Measurements from ENCODE around the gene PRKCH.
A peak's percentile ranks its signal among the peaks of the same experiment; 100 is the strongest.

The PRKCH gene

DNA sequence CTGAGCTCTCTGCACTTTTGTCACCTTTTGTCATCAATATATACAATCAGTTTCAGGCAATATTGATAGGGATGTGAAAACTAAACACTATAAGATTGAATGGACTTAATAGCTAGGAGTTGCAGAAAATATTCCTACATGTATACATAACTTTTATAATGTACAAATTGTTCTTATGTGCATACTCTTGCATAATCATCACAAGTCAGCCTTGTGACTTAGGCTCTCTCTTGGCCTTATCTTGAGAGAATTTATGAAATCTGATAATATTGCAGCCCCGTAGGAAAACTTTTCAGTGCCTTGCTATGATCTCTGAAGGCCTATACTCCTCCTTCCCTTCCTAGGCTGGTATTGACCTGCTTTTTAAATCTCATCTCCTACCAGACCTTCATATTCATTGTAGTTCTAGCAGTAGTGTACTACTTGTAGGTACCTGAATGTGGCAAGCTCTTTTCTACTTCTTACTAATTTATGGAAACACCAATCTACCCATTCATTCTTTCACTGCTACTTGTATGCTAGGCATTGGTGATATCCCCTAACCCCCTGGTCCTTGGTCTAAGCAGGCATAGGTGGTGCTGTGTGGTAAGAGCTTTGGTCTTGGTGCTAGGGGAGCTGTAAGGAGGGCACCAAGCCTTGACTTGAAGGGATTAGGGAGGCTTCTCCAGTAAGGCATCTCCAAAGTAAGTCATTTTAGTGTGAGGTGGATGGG, 100.0 kb downstream of the PRKCH start:
- H3K27ac Mint-ChIP-seq, result peak overlapping the region; percentile 9 to 21
- H3K4me1 Mint-ChIP-seq, result peaks cover 41% of the 10 kb centered on the region
- peak overlapping the region in 1 of 2 donors; percentile 20 for H3K4me3 Mint-ChIP-seq
- peaks cover 17 to 23% of the 10 kb centered on the region in 2 donors for H3K9me3 Mint-ChIP-seq
- ATAC-seq, result peak; percentile 63
- no peaks in the 10 kb centered on the region for H3K27me3 Mint-ChIP-seq
- no peak for DNase-seq

- Mint-ChIP-seq H3K27ac (peak overlapping the region in 1 of 2 donors; percentile 42), H3K4me3 (no peak overlapping the region), H3K4me1 (peaks cover 88% of the 10 kb centered on the region), H3K9me3 (peaks cover 17 to 23% of the 10 kb centered on the region in 2 donors), H3K27me3 (no peaks in the 10 kb centered on the region)
- ATAC-seq (no peak), DNase-seq (no peak)
Observed at GRCh38 chr14:61426048-61426447, 104.7 kb downstream of the PRKCH start.

- H3K4me3 Mint-ChIP-seq, result peak overlapping the region in 1 of 2 donors; percentile 39
- peaks cover 99% of the 10 kb centered on the region for H3K4me1 Mint-ChIP-seq
- ATAC-seq (peak; percentile 32), DNase-seq (no peak)
- peak overlapping the region in 1 of 2 donors; percentile 94 for H3K27ac Mint-ChIP-seq
- H3K9me3 Mint-ChIP-seq, result peaks cover 15 to 20% of the 10 kb centered on the region in 2 donors
- no peaks in the 10 kb centered on the region for H3K27me3 Mint-ChIP-seq
Observed at GRCh38 chr14:61428261-61428660, 106.9 kb downstream of the PRKCH start.

GRCh38 chr14:61429316-61429715, 107.9 kb downstream of the PRKCH start:
- no peaks in the 10 kb centered on the region for H3K27me3 Mint-ChIP-seq
- peaks cover 99% of the 10 kb centered on the region for H3K4me1 Mint-ChIP-seq
- H3K4me3 Mint-ChIP-seq, result no peak overlapping the region
- H3K9me3 Mint-ChIP-seq, result peaks cover 7 to 9% of the 10 kb centered on the region in 2 donors
- DNase-seq, result no peak
- H3K27ac Mint-ChIP-seq, result no peak overlapping the region
- no peak for ATAC-seq

- H3K9me3 Mint-ChIP-seq, result peaks cover 6 to 7% of the 10 kb centered on the region in 2 donors
- H3K4me3 Mint-ChIP-seq, result peak overlapping the region; percentile 6 to 26
- DNase-seq, result no peak
- H3K27ac Mint-ChIP-seq, result no peak overlapping the region
- H3K27me3 Mint-ChIP-seq, result no peaks in the 10 kb centered on the region
- peak; percentile 61 for ATAC-seq
- H3K4me1 Mint-ChIP-seq, result peaks cover 100% of the 10 kb centered on the region
Observed at GRCh38 chr14:61430066-61430757, 108.8 kb downstream of the PRKCH start.

GRCh38 chr14:61433169-61433568, 111.8 kb downstream of the PRKCH start:
- Mint-ChIP-seq H3K4me3 (peak overlapping the region; percentile 55 to 81), H3K27me3 (no peaks in the 10 kb centered on the region), H3K9me3 (no peaks in the 10 kb centered on the region), H3K4me1 (peaks cover 100% of the 10 kb centered on the region), H3K27ac (peak overlapping the region; percentile 95 to 99)
- no peak for DNase-seq
- no peak for ATAC-seq

- peaks cover 100% of the 10 kb centered on the region for H3K4me1 Mint-ChIP-seq
- no peaks in the 10 kb centered on the region for H3K9me3 Mint-ChIP-seq
- no peaks in the 10 kb centered on the region for H3K27me3 Mint-ChIP-seq
- peak overlapping the region; percentile 95 to 99 for H3K27ac Mint-ChIP-seq
- H3K4me3 Mint-ChIP-seq, result peak overlapping the region; percentile 62 to 77
- DNase-seq (no peak), ATAC-seq (peak; percentile 55)
Observed at GRCh38 chr14:61433828-61434227, 112.4 kb downstream of the PRKCH start.

- no peak for DNase-seq
- H3K4me1 Mint-ChIP-seq, result peaks cover 100% of the 10 kb centered on the region
- H3K9me3 Mint-ChIP-seq, result no peaks in the 10 kb centered on the region
- H3K4me3 Mint-ChIP-seq, result peak overlapping the region; percentile 62 to 77
- H3K27me3 Mint-ChIP-seq, result no peaks in the 10 kb centered on the region
- H3K27ac Mint-ChIP-seq, result peak overlapping the region; percentile 95 to 99
- peak; percentile 53 for ATAC-seq
Observed at GRCh38 chr14:61434311-61434710, 112.9 kb downstream of the PRKCH start.

GRCh38 chr14:61435563-61436337, 114.4 kb downstream of the PRKCH start:
- H3K4me3 Mint-ChIP-seq, result no peak overlapping the region
- no peaks in the 10 kb centered on the region for H3K27me3 Mint-ChIP-seq
- H3K27ac Mint-ChIP-seq, result peak overlapping the region in 1 of 2 donors; percentile 8
- no peak for DNase-seq
- no peaks in the 10 kb centered on the region for H3K9me3 Mint-ChIP-seq
- peaks cover 99% of the 10 kb centered on the region for H3K4me1 Mint-ChIP-seq
- ATAC-seq, result no peak

DNA sequence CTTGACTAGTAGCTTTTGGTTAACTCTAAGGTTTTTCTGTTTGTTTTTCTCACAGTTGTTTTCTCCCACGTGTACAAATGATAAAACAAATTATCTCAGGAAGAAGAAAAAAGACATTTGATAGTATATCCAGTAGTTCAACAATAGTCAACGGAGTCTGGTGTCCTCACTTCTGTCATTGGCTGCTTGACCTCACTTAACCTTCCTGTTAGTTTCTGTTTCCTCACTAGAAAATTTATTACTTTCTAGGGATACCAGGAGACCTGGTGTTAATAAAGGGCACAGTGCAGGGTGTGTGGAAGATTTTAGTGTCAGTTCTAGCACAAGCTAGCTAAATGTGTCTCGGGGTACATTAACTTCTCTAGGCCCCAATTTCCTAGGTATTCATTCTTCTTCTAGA, 116.0 kb downstream of the PRKCH start:
- Mint-ChIP-seq H3K9me3 (no peaks in the 10 kb centered on the region), H3K27ac (peak overlapping the region; percentile 84 to 98), H3K27me3 (no peaks in the 10 kb centered on the region), H3K4me3 (peak overlapping the region; percentile 46 to 71), H3K4me1 (peaks cover 97% of the 10 kb centered on the region)
- ATAC-seq, result no peak
- no peak for DNase-seq

- Mint-ChIP-seq H3K27me3 (no peaks in the 10 kb centered on the region), H3K4me1 (peaks cover 97% of the 10 kb centered on the region), H3K27ac (peak overlapping the region; percentile 84 to 98), H3K9me3 (no peaks in the 10 kb centered on the region), H3K4me3 (peak overlapping the region; percentile 86 to 95)
- no peak for DNase-seq
- ATAC-seq, result peak; percentile 22
Observed at GRCh38 chr14:61438036-61438435, 116.7 kb downstream of the PRKCH start.

DNA sequence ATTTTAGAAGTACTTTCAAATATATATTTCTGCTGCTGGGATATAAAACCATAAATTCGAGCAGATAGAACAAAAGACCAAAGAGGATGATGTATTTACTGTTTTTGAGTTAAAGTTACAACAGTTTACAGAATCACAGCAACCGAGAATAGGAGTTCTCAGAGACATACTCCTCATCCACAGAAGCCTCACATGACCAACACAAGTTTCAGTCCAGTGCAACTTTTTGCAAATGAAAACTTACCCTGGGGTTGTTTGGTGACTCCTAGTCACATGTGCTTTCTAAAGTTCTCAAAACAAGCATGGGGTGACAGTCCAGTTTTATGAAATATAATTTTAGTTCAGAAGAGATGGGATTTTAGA, 117.1 kb downstream of the PRKCH start:
- peak overlapping the region; percentile 84 to 98 for H3K27ac Mint-ChIP-seq
- no peaks in the 10 kb centered on the region for H3K27me3 Mint-ChIP-seq
- DNase-seq (peak in 1 of 2 donors; percentile 47), ATAC-seq (peak; percentile 81)
- H3K4me3 Mint-ChIP-seq, result peak overlapping the region; percentile 86 to 95
- H3K4me1 Mint-ChIP-seq, result peaks cover 97% of the 10 kb centered on the region
- no peaks in the 10 kb centered on the region for H3K9me3 Mint-ChIP-seq

DNA sequence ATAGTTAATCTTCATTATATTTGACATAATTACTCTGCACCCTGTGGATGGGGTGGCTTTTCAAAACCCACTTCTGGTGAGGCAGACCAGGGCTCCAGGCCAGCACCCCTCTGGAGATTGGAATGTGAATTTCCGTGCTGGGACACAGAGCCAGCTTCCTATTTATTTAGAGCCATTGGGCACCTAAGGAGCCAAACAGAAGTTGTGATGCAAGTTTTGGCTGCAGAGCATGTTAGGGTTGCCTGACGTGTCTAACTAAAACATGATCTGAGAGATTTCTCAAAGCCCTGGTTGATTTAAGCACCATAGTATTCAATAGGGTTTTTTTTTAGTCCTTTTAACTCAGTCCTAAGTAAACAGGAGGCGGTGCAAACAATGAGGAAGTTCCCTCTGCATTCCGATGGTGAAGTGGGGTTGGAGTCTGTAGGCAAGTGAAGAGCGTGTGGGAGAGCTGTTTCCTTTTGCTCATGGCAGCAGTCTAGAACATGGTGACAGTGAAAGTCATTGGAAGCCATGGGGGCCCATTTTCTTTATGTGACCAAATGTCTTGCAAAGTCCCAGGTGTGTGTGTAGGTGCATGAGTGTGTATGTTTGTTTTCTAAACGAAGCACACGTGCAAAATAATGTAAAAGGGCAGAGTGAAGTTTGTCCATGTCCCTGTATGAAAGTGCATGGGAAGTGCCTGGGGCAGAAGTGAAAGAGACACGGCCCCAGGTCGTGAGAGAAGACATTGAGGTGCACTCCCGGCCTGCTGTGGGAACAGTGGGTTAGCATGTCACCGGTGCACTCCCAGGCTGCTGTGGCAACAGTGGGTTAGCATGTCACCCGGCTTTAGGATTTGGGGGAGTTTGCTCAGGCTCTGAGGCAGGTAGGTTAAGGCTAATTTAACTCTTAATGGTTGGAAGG, 117.7 kb downstream of the PRKCH start:
- Mint-ChIP-seq H3K4me1 (peaks cover 97% of the 10 kb centered on the region), H3K9me3 (no peaks in the 10 kb centered on the region), H3K4me3 (peak overlapping the region; percentile 86 to 95), H3K27ac (peak overlapping the region; percentile 84 to 98), H3K27me3 (no peaks in the 10 kb centered on the region)
- DNase-seq (peak; percentile 30 to 63), ATAC-seq (peak; percentile 59)

DNA sequence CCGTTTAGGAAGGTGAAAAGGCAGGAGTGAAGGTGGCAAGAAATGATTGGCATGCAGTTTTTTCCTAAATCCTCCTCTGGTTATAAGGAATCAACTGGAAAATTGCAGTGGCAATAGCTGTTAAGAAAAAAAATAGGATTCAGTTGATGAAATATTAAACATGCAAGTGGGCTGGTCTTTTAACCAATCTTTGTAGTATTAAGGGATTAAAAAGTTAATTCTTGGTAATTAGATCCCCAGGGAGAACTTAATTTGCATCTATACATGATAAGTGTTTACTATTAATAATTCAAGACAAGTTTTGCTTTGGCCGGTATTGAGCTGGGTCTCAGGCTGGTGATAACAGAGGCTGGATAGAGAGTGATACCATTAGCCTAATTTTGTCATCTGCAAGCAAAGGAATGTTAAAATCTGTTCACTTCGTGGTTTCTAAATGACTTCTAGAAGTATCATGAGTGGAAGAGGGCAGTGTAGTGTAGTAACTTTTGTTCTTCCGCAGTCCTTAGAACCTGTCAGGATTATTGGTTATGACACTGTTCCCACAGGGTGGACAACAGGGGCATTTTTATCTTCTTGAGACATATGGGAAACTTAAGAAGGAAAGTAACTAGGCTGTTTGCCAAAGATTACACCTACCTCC, 118.5 kb downstream of the PRKCH start:
- Mint-ChIP-seq H3K4me3 (peak overlapping the region; percentile 86 to 95), H3K4me1 (peaks cover 97% of the 10 kb centered on the region)
- DNase-seq, result no peak

More for the DNA sequence above, 118.5 kb downstream of the PRKCH start:
- ATAC-seq, result no peak
- Mint-ChIP-seq H3K27me3 (no peaks in the 10 kb centered on the region), H3K9me3 (no peaks in the 10 kb centered on the region), H3K27ac (peak overlapping the region; percentile 84 to 98)
